ENCODE results near the gene GPR137.

The GPR137 gene

DNA sequence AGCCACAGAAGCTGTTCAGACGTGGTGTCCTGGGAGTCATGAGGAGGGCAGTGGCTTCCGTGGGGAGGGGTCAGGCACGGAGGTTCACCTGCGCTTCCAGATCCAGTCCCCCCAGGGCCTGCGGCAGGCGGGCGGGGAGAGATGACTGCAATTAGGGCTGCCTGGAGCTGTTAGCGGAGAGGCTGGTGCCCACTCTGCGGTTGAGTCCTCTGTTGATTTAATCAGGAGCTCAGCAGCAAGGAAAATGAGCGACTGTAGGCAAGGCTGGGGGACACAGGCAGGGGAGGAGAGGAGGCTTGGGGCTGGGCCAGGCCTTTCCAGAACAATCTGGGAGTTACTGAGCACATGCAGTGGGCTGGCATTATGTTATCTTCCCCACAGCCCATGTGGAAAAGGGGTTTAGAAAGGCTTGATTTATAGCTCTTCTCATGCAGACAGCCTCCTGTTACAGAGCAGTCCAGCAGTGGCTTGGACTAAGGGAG lies 21.2 kb upstream of the GPR137 start:
- no peak for DNase-seq (ENCODE audit: low read depth)

DNA sequence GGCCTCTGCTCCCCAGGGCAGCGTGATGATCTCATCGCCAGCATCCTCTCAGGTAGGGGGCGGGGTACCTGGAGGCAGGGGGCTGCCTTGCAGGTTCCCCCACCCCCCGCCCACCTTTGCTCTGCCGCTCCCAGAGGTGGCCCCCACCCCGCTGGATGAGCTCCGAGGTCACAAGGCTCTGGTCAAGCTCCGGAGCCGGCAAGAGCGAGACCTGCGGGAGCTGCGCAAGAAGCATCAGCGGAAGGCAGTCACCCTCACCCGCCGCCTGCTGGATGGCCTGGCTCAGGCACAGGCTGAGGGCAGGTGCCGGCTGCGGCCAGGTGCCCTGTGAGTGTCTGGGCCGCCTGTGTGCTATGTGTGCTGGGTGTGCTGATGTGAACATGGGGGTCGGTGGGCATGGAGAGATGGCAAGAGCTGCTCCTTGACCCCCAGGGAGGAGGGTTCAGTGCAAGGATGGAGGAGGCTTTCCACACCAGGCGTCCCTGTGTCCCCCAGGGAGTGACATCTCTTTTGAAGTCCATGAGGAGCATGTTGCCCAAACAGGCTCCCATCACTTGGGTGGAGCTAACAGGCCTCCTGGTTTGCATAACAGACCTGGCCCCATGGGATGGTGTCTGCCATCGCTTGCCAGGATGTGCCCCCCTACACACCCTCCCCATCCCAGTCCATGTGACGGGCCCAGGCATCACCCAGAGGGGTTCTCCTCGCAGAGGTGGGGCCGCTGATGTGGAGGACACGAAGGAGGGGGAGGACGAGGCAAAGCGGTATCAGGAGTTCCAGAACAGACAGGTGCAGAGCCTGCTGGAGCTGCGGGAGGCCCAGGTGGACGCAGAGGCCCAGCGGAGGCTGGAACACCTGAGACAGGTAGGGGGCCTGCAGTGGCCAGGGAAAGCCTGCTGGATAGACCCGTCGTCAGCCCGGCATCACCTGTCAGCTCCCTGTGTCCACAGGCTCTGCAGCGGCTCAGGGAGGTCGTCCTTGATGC lies 20.2 kb upstream of the GPR137 start:
- DNase-seq (ENCODE audit: low read depth): no peak

- DNase-seq (ENCODE audit: low read depth): no peak
Measured at GRCh38 chr11:64266339-64266738, 19.3 kb upstream of the GPR137 start.

DNA sequence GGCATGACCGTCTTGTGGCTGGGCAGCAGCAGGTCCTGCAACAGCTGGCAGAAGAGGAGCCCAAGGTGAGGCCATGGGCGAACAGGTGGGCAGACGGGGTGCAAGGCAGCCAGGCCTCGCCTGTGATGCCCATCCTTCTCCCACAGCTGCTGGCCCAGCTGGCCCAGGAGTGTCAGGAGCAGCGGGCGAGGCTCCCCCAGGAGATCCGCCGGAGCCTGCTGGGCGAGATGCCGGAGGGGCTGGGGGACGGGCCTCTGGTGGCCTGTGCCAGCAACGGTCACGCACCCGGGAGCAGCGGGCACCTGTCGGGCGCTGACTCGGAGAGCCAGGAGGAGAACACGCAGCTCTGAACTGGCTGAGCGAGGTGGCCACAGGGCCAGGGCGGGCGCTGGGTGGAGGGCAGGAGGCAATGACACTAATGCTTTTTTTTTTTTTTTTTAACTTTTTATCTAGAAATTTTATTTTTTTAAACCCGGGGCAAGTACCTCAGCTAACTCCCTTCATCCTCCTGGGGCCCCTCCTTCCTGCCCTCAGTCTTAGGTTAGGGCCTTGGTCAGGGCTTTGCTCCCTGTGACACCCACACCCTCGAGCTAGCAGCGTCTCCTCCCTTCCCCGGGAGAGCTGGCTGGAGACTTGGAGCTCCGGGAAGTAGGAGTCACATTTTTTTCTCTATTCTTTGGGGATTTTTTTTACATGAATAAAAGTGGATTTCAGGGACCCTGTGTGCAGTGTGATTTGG lies 18.3 kb upstream of the GPR137 start:
- DNase-seq (ENCODE audit: low read depth): no peak

GRCh38 chr11:64268025-64268892 lies 17.4 kb upstream of the GPR137 start:
- no peak for DNase-seq (ENCODE audit: low read depth)

GRCh38 chr11:64268893-64269539 lies 16.6 kb upstream of the GPR137 start:
- no peak for DNase-seq (ENCODE audit: low read depth)

DNA sequence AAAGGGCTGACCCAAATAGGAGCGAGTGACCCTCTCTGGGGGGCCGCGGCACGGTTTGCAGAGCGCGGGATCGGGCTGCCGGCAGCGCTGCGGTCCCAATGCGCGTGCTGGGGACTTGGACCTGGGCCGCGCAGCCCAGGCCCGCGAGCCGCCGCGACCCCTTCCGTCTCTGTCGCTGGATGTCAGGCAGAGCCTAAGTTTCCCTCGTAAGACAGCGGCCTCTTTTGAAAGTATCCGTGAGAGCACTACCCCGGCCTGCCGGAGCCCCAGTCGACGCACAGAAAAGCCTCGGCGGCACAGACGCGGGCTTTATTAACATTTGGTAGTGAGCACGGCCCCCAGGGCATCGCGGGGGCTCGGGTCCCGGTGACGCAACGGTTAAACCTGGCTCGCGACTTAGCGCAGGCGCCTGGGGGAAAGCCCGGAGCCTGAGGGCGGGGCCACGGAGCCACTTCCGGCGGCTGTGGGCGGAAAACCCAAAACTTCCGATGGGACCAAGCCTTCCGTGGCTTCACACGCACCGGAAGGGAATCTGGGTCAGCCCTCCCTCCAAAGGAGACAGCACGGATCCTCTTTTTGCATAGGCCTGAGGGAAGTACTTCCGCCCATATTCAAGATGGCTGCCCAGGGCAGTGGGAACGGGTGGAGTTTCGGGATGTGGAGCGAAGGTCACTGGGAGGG lies 16.0 kb upstream of the GPR137 start:
- peak; percentile 97 for DNase-seq (ENCODE audit: low read depth)

DNA sequence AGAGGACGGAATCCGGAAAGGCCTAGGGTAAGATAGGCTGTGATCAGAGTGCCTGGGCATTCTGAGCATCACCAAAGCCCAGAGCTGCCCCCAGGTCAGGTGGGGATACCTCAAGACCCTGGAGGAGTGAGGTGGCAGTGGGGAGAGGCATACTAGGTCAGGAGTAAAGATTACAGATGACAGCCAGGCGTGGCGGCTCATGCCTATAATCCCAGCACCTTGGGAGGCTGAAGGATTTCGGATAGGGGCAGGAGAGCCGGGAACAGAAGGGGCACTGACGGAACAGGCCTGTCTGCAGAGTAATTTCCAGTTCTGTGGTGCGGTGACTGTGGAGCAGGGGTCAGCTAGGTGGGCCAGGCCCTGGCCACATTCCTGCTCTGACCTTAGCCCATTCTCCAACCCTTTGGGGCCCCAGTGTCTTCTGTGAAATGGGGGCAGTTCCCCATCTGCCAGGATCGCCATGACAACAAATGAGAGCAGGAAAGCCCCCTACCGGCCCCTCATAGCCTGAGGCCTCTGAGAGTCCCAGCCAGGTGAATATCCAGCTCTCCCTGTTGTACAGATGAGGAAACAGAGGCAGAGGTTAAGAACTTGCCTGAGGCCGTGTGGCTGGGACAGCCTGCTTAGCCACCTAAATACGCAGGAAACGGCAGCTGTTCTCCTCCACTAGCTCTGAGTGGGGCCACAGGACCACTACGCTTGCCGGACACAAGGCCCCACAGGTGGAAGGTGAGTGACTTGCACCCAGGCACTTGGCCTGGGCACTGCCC lies 10.4 kb upstream of the GPR137 start:
- no peak for DNase-seq (ENCODE audit: low read depth)

DNA sequence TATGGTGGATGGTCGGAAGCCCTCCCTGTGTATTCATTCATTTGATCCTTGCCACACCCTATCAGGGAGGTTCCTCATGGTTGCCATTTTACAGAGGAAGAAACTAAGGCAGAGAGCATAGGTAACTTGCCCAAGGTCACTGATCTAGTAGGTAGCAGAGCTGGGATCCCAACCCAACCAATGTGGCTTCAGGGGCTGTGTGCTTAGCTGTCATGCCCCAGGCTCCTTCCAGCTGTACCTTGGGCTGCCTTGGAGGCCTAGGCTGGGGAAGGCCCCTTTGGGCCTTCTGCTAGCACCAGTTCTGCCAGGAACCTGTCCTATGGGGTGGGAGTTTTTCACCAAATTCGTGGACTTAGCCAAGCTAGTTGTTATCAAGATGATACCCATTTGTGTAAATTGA lies 9.8 kb upstream of the GPR137 start:
- no peak for DNase-seq (ENCODE audit: low read depth)

DNA sequence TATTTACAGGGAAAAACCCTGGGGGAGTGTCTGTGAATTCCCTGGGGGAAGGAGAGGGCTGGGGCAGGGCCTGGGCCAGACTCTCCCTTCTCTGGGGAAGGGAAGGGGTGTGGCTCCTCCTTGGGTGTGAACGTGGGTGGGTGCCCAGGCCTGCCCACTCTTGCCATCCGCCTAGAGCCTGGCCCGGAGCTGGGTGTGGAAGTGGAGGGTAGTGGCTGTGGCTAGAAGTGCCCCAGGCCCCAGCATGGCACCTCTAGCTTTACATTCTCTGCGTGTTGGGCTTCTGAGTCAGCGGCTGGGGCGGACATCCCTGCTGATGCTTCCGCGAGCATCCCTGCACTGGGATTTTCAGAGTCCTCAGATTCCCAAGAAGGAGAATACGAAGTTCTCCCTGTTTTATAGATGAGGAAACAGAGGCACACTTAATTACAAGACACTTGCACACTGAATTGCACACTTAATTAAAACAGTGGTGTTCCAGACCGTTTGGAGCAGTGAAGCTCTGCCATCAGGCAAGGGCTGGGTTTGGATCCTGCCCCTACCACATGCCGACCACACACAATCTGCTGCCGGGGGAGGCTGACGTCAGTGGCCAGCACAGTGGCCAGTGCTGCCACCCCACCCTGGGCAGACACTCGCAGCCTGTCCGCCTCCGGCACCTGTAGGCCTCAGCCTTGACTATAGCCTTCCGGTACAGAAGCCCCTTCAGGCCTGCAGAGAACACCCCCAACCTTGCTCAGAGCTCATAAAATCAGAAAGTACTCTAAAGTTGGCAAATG lies 8.8 kb upstream of the GPR137 start:
- DNase-seq (ENCODE audit: low read depth): no peak

- no peak for DNase-seq (ENCODE audit: low read depth)
Measured at GRCh38 chr11:64278576-64279190, 7.0 kb upstream of the GPR137 start.

- DNase-seq (ENCODE audit: low read depth): no peak
Measured at GRCh38 chr11:64281957-64282770, 3.5 kb upstream of the GPR137 start.

- DNase-seq (ENCODE audit: low read depth): no peak
Measured at GRCh38 chr11:64283092-64283491, 2.6 kb upstream of the GPR137 start.

DNA sequence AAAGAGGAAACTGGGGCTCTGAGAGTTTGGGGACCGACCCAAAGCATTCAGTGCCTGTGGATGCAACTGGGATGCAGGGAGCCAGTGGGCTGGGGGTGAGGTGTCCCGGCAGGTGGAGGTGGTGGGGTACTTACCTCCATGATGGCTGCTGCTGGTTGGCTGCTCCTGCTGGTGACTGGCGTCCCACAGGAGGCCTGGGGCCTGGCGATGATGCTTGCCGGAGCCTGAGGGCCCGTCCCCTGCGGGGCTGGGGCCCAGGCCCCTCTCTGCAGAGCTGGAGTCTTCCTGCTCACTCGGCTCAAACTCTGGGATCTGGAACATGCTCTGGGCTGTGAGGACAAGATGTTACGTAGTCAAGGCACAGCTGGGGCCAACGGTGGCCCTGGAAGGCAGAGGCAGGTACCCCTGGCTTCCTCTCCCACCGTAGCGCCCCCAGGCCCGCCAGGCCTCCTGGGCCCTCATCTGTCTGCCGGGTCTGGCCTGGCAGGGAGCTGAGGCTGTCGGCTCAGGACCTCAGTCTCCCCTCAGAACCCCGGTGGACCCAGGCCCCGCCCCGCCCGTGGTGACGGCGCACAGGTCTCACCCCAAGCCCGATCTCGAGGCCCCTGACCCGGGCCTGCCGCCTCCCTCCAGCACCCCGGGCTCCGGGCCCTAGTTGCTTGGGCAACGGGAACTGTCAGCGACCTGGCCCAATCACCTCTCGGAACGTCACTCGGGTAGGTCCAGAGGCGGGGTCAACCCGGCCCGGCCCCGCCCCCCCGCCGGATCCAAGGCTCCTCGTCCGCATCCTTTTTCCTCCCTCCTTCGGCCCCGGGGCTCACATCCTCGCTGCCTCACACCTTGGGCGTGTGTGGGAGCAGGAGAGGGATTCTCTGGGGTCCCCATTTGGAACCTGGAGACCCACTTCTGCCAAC lies 1.3 kb upstream of the GPR137 start, which contains the start of gene BAD:
Gene BAD (minus strand): TSS at position 618 of the 914 bp plus-strand sequence. CDS start 297 bp downstream, at position 321.
- peak; percentile 91 for DNase-seq (ENCODE audit: low read depth)

DNA sequence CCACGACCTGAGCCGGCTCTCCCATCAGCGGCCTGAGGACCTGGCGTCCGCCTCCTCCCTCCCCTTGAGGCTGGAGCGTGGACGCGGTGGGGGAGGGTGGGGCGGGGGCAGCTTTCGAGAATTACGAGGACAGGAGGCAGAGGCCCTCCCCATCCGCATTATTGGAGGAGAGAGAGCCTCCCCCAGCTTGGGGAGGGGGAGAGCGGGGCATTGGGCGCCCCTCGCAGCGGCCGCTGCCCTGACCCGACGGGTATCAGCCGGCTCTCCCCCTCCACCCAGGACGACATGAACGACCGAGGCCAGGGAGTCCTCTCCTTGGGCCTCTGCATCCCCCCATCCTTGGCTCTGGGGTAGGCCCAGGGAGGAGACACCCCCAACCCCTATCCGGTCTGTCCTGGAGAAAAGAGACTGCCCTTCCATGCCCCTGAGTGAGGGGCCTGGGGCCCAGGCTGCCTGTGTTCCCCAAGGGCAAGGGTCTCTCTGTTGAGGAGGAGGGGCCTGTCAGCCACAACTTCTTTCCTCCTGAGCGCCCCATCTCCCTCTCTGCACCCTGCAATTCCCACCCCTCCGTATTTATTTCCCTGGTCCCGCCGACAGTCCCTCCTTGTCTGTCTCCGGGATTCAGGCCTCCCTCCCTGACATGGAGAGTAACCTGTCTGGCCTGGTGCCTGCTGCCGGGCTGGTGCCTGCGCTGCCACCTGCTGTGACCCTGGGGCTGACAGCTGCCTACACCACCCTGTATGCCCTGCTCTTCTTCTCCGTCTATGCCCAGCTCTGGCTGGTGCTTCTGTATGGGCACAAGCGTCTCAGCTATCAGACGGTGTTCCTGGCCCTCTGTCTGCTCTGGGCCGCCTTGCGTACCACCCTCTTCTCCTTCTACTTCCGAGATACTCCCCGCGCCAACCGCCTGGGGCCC lies 495 bp downstream of the GPR137 start:
- no peak for DNase-seq (ENCODE audit: low read depth)

GRCh38 chr11:64286801-64287159 lies 1.1 kb downstream of the GPR137 start:
- DNase-seq (ENCODE audit: low read depth): no peak
